Loucy (cell line): Measurements from ENCODE around the gene GCK.

Experiments used
- H2AFZ ChIP-seq: fragments of 200-600 bp; sonication (generic); 2 replicates; pipeline ENCODE4 v1.6.0; 2016; ENCODE audit warnings: antibody characterized with exemption, mild to moderate bottlenecking, low read length, moderate library complexity
- H3F3A ChIP-seq: fragments of 200-600 bp; 2 replicates; pipeline ENCODE4 v1.6.0; 2016; ENCODE audit warnings: antibody characterized with exemption, low read depth, mild to moderate bottlenecking
- H3K27me3 ChIP-seq: fragments of 200-600 bp; sonication (generic); 2 replicates; pipeline ENCODE4 v1.6.1; 2014; ENCODE audit warnings: low read length, mild to moderate bottlenecking; ENCODE audit not compliant: insufficient read depth, poor library complexity, severe bottlenecking
- H3K36me3 ChIP-seq: fragments of 200-600 bp; sonication (generic); 2 replicates; pipeline ENCODE4 v1.6.1; 2016; ENCODE audit warnings: low read length; ENCODE audit not compliant: insufficient read depth
- H3K4me1 ChIP-seq: fragments of 200-600 bp; sonication (generic); 2 replicates; pipeline ENCODE4 v1.5.1; 2014; ENCODE audit warnings: low read length, mild to moderate bottlenecking; ENCODE audit not compliant: insufficient read depth, poor library complexity, severe bottlenecking
- H3K4me2 ChIP-seq: fragments of 200-600 bp; sonication (generic); 2 replicates; pipeline ENCODE4 v1.6.0; 2014; ENCODE audit warnings: antibody characterized with exemption, low read length, low read depth, mild to moderate bottlenecking; ENCODE audit not compliant: poor library complexity, severe bottlenecking
- H3K4me3 ChIP-seq: fragments of 200-600 bp; sonication (generic); 2 replicates; pipeline ENCODE4 v1.5.1; 2014; ENCODE audit warnings: low read length, mild to moderate bottlenecking, mixed read lengths; ENCODE audit not compliant: poor library complexity, severe bottlenecking
- H3K79me2 ChIP-seq: fragments of 200-600 bp; sonication (generic); 2 replicates; pipeline ENCODE4 v1.6.1; 2014; ENCODE audit warnings: low read length; ENCODE audit not compliant: insufficient read depth
- H3K9ac ChIP-seq: fragments of 200-600 bp; sonication (generic); 2 replicates; pipeline ENCODE4 v1.6.0; 2014; ENCODE audit warnings: mild to moderate bottlenecking, low read depth, low read length, moderate library complexity; ENCODE audit not compliant: poor library complexity, severe bottlenecking
- H3K9me2 ChIP-seq: fragments of 200-600 bp; sonication (generic); replicated peaks from 2 replicates; pipeline ENCODE4 v1.6.1; 2016; ENCODE audit warnings: low read depth, low read length, mixed read lengths
- H3K9me3 ChIP-seq: fragments of 200-600 bp; sonication (generic); 2 replicates; pipeline ENCODE4 v1.6.1; 2014; ENCODE audit warnings: mild to moderate bottlenecking, antibody characterized with exemption, low read length, low read depth; ENCODE audit not compliant: insufficient read depth
- H4K20me1 ChIP-seq: fragments of 200-600 bp; sonication (generic); 2 replicates; pipeline ENCODE4 v1.6.0; 2014; ENCODE audit warnings: antibody characterized with exemption, low read length, mild to moderate bottlenecking; ENCODE audit not compliant: insufficient read depth, poor library complexity, severe bottlenecking
- CTCF ChIP-seq: fragments of 200-600 bp; sonication (generic); conservative IDR thresholded peaks from 2 replicates; pipeline ENCODE4 v1.5.1; 2014; ENCODE audit warnings: mild to moderate bottlenecking, antibody characterized with exemption, low read length
- EZH2phosphoT487 ChIP-seq: fragments of 200-600 bp; IDR thresholded peaks from 2 replicates; pipeline ENCODE4 v1.6.1; 2018; ENCODE audit warnings: antibody characterized with exemption, mild to moderate bottlenecking, moderate library complexity, borderline replicate concordance

GCK gene

GRCh38 chr7:44222776-44223261 is 33.6 kb upstream of the GCK start:
- no peaks in the 10 kb centered on the region for H3K36me3 ChIP-seq
- H3K79me2 ChIP-seq: no peaks in the 10 kb centered on the region
- no peaks in the 10 kb centered on the region for H3K9me2 ChIP-seq
- no peaks in the 10 kb centered on the region for H3K27me3 ChIP-seq
- no peak overlapping the region for H2AFZ ChIP-seq
- no peak for TF ChIP-seq CTCF
- TF ChIP-seq EZH2phosphoT487: no peak
- H3F3A ChIP-seq: no peaks in the 10 kb centered on the region
- no peak overlapping the region for H3K9ac ChIP-seq
- H3K4me1 ChIP-seq: no peaks in the 10 kb centered on the region
- no peak overlapping the region for H3K4me3 ChIP-seq
- no peaks in the 10 kb centered on the region for H3K9me3 ChIP-seq
- H4K20me1 ChIP-seq: no peaks in the 10 kb centered on the region
- H3K4me2 ChIP-seq: no peak overlapping the region

DNA sequence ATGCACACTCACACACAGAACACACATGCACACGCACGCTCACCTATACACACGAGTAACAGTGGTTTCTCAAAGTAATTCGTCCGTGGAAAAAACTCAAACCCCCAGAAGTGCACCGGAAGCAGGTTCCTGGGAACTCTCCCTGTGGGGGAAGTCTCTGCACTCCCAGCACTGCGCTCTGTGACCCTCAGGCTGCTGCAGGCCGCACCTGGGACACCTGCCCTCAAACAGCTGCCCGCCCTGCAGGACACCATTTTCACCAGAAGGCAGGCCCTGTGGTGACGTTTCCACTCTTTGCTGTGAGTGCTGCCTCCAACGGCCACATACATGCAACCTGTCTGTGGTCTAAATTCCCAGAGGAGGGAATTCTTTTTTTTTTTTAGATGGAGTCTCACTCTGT is 32.8 kb upstream of the GCK start:
- H3K4me3 ChIP-seq: no peak overlapping the region
- no peak for TF ChIP-seq EZH2phosphoT487
- no peak for TF ChIP-seq CTCF
- H3K4me1 ChIP-seq: no peaks in the 10 kb centered on the region
- H3K9ac ChIP-seq: no peak overlapping the region
- H2AFZ ChIP-seq: no peak overlapping the region
- no peaks in the 10 kb centered on the region for H3K9me3 ChIP-seq
- no peaks in the 10 kb centered on the region for H3K36me3 ChIP-seq
- H4K20me1 ChIP-seq: no peaks in the 10 kb centered on the region
- H3F3A ChIP-seq: no peaks in the 10 kb centered on the region
- no peak overlapping the region for H3K4me2 ChIP-seq
- no peaks in the 10 kb centered on the region for H3K79me2 ChIP-seq
- H3K9me2 ChIP-seq: no peaks in the 10 kb centered on the region
- no peaks in the 10 kb centered on the region for H3K27me3 ChIP-seq

- no peak overlapping the region for H2AFZ ChIP-seq
- no peaks in the 10 kb centered on the region for H3K9me2 ChIP-seq
- H3K27me3 ChIP-seq: no peaks in the 10 kb centered on the region
- no peaks in the 10 kb centered on the region for H3K79me2 ChIP-seq
- H3K36me3 ChIP-seq: no peaks in the 10 kb centered on the region
- no peak overlapping the region for H3K4me2 ChIP-seq
- H3K9ac ChIP-seq: no peak overlapping the region
- H3K9me3 ChIP-seq: no peaks in the 10 kb centered on the region
- H4K20me1 ChIP-seq: no peaks in the 10 kb centered on the region
- H3F3A ChIP-seq: no peaks in the 10 kb centered on the region
- TF ChIP-seq EZH2phosphoT487 (no peak), CTCF (no peak)
- no peaks in the 10 kb centered on the region for H3K4me1 ChIP-seq
- no peak overlapping the region for H3K4me3 ChIP-seq
Observed at GRCh38 chr7:44221231-44221791, 32.1 kb upstream of the GCK start.
